H9 (cell line): ENCODE results near the gene HOXD11. TPM values are rescaled to one million over a fixed set of nuclear protein-coding genes. Genes with fewer than 3 reads are reported as not detected.

Experiments used
- DNase-seq: peaks from one replicate; pipeline ENCODE4 v3.0.0-alpha.2; 2017
- H2AFZ ChIP-seq: one replicate; pipeline ENCODE4 v1.6.1; 2013; ENCODE audit warnings: mild to moderate bottlenecking, low read length, control low read depth, moderate library complexity
- H2AK5ac ChIP-seq: 2 replicates; pipeline ENCODE4 v1.6.1; 2013; ENCODE audit warnings: low read length, control low read depth, mixed read lengths; ENCODE audit not compliant: insufficient read length
- H2BK120ac ChIP-seq: one replicate; pipeline ENCODE4 v1.6.1; 2013; ENCODE audit warnings: low read depth, mild to moderate bottlenecking, low read length, control low read depth, inconsistent platforms; ENCODE audit not compliant: poor library complexity, severe bottlenecking
- H2BK12ac ChIP-seq: 2 replicates; pipeline ENCODE4 v1.6.1; 2013; ENCODE audit warnings: low read length, control low read depth, mixed read lengths, low read depth; ENCODE audit not compliant: insufficient read length
- H2BK15ac ChIP-seq: 2 replicates; pipeline ENCODE4 v1.6.1; 2013; ENCODE audit warnings: low read depth, low read length, control low read depth
- H2BK20ac ChIP-seq: one replicate; pipeline ENCODE4 v1.6.1; 2013; ENCODE audit warnings: low read depth, mild to moderate bottlenecking, low read length, control low read depth, inconsistent platforms; ENCODE audit not compliant: poor library complexity, severe bottlenecking
- H2BK5ac ChIP-seq: 2 replicates; pipeline ENCODE4 v1.6.1; 2013; ENCODE audit warnings: low read length, control low read depth, mixed read lengths; ENCODE audit not compliant: insufficient read length
- H3K14ac ChIP-seq: 2 replicates; pipeline ENCODE4 v1.6.1; 2013; ENCODE audit warnings: low read length, control low read depth; ENCODE audit not compliant: insufficient read depth
- H3K18ac ChIP-seq: 2 replicates; pipeline ENCODE4 v1.6.1; 2013; ENCODE audit warnings: low read depth, mild to moderate bottlenecking, mixed read lengths, low read length, control low read depth; ENCODE audit not compliant: insufficient read length
- H3K23ac ChIP-seq: 2 replicates; pipeline ENCODE4 v1.6.1; 2013; ENCODE audit warnings: low read length, control low read depth, mixed read lengths, low read depth; ENCODE audit not compliant: insufficient read length
- H3K23me2 ChIP-seq: 2 replicates; pipeline ENCODE4 v1.6.1; 2013; ENCODE audit warnings: low read depth, mild to moderate bottlenecking, mixed read lengths, low read length, control low read depth; ENCODE audit not compliant: insufficient read length, poor library complexity, severe bottlenecking
- H3K27ac ChIP-seq: 2 replicates; pipeline ENCODE4 v1.5.1; 2013; ENCODE audit warnings: low read length, control low read depth, mixed read lengths, low read depth; ENCODE audit not compliant: insufficient read length
- H3K27me3 ChIP-seq: 2 replicates; pipeline ENCODE4 v1.6.1; 2013; ENCODE audit warnings: low read length, control low read depth, inconsistent platforms; ENCODE audit not compliant: insufficient read depth
- H3K4ac ChIP-seq: 2 replicates; pipeline ENCODE4 v1.6.1; 2013; ENCODE audit warnings: low read depth, mild to moderate bottlenecking, control low read depth, inconsistent platforms, low read length, moderate library complexity
- H3K4me1 ChIP-seq: 2 replicates; pipeline ENCODE4 v1.6.1; 2013; ENCODE audit warnings: low read length, control low read depth, inconsistent platforms; ENCODE audit not compliant: insufficient read depth
- H3K4me2 ChIP-seq: 2 replicates; pipeline ENCODE4 v1.6.1; 2013; ENCODE audit warnings: low read length, control low read depth, mixed read lengths; ENCODE audit not compliant: insufficient read length, insufficient read depth
- H3K56ac ChIP-seq: 2 replicates; pipeline ENCODE4 v1.6.1; 2013; ENCODE audit warnings: low read depth, mild to moderate bottlenecking, mixed read lengths, low read length, control low read depth; ENCODE audit not compliant: insufficient read length
- H3K79me1 ChIP-seq: 2 replicates; pipeline ENCODE4 v1.6.1; 2013; ENCODE audit warnings: low read depth, mild to moderate bottlenecking, moderate library complexity, low read length, control low read depth, inconsistent platforms; ENCODE audit not compliant: insufficient read depth, poor library complexity, severe bottlenecking
- H3K79me2 ChIP-seq: 2 replicates; pipeline ENCODE4 v1.6.1; 2013; ENCODE audit warnings: low read length, control low read depth, inconsistent platforms; ENCODE audit not compliant: insufficient read depth
- H3K9ac ChIP-seq: 2 replicates; pipeline ENCODE4 v1.6.1; 2013; ENCODE audit warnings: low read length, control low read depth, mixed read lengths; ENCODE audit not compliant: insufficient read length; ENCODE audit errors: extremely low read depth
- H3K9me3 ChIP-seq: one replicate; pipeline ENCODE4 v1.6.1; 2013; ENCODE audit warnings: low read depth, low read length, inconsistent platforms; ENCODE audit not compliant: control insufficient read depth
- H3T11ph ChIP-seq: one replicate; pipeline ENCODE4 v1.6.1; 2013; ENCODE audit warnings: mild to moderate bottlenecking, low read length, control low read depth, inconsistent platforms
- H4K20me1 ChIP-seq: one replicate; pipeline ENCODE4 v1.6.1; 2013; ENCODE audit not compliant: control insufficient read depth, insufficient read length, insufficient read depth
- H4K5ac ChIP-seq: 2 replicates; pipeline ENCODE4 v1.6.1; 2013; ENCODE audit warnings: low read depth, mild to moderate bottlenecking, mixed read lengths, low read length, control low read depth; ENCODE audit not compliant: insufficient read length
- H4K8ac ChIP-seq: replicated peaks from 2 replicates; pipeline ENCODE4 v1.6.1; 2013; ENCODE audit warnings: low read length, control low read depth, mixed read lengths, low read depth; ENCODE audit not compliant: insufficient read length
- H4K91ac ChIP-seq: 2 replicates; pipeline ENCODE4 v1.6.1; 2013; ENCODE audit warnings: low read depth, mild to moderate bottlenecking, moderate library complexity, mixed read lengths, low read length, control low read depth; ENCODE audit not compliant: insufficient read length
- H3K27ac Mint-ChIP-seq, 3 experiments: 2 replicates in 2 of 3; 3 replicates in 1 of 3; pipeline ENCODE4 v1.8.0; 2020 to 2021; ENCODE audit warnings: mixed read lengths in 3 of 3, mild to moderate bottlenecking in 1 of 3, moderate library complexity in 1 of 3
- H3K27me3 Mint-ChIP-seq: 2 replicates; pipeline ENCODE4 v1.8.0; 2021; ENCODE audit warnings: low read depth, mild to moderate bottlenecking, moderate library complexity, mixed read lengths
- H3K36me3 Mint-ChIP-seq, 3 experiments: 2 replicates in 2 of 3; 3 replicates in 1 of 3; pipeline ENCODE4 v1.8.0; 2020 to 2021; ENCODE audit warnings: low read depth in 3 of 3, mixed read lengths in 3 of 3; ENCODE audit not compliant: insufficient read depth in 1 of 3
- H3K4me1 Mint-ChIP-seq, 2 experiments: 2 replicates each; pipeline ENCODE4 v1.8.0; 2020; ENCODE audit warnings: mixed read lengths in 2 of 2
- H3K4me3 Mint-ChIP-seq, 2 experiments: 2 replicates in 1 of 2; 3 replicates in 1 of 2; pipeline ENCODE4 v1.8.0; 2020 to 2021; ENCODE audit warnings: mild to moderate bottlenecking in 2 of 2, mixed read lengths in 2 of 2, moderate library complexity in 1 of 2
- H3K9me3 Mint-ChIP-seq, 2 experiments: 2 replicates in 1 of 2; 3 replicates in 1 of 2; pipeline ENCODE4 v1.8.0; 2020; ENCODE audit warnings: mild to moderate bottlenecking in 2 of 2, mixed read lengths in 2 of 2, moderate library complexity in 1 of 2
- CTCF ChIP-seq: fragments of 200-600 bp; sonication (generic); conservative IDR thresholded peaks from 3 replicates; pipeline ENCODE4 v1.8.0; 2021; ENCODE audit warnings: antibody characterized with exemption, mild to moderate bottlenecking
- WGBS: extraction: QIAGEN DNeasy Blood & Tissue Kit; methylation state at CpG from one replicate; pipeline ENCODE4 v1.1.7; 2013; ENCODE audit warnings: missing lambda C conversion rate, low lambda C conversion rate, mixed read lengths; ENCODE audit not compliant: insufficient read length; ENCODE audit errors: extremely low coverage; 5-methylcytosine and 5-hydroxymethylcytosine counted together
- total RNA-seq: library from RNA; stranded (reverse); gene quantifications from 2 replicates; pipeline ENCODE4 v1.2.1, GENCODE V29; 2021

HOXD11 gene
- total RNA-seq, 1 experiment from 2014 or later: not detected

GRCh38 chr2:176122052-176122682 lies 15.1 kb downstream of the HOXD11 start:
- H3K56ac ChIP-seq: no peak overlapping the region
- no peak overlapping the region for H2BK5ac ChIP-seq
- no peak overlapping the region for H3K4me2 ChIP-seq
- no peak for TF ChIP-seq CTCF
- H3K9me3 ChIP-seq: no peaks in the 10 kb centered on the region
- H2AFZ ChIP-seq: no peak overlapping the region
- no peak overlapping the region for H3K9ac ChIP-seq
- H3K27ac Mint-ChIP-seq: no peak overlapping the region
- H4K91ac ChIP-seq: no peak overlapping the region
- peaks cover 2% of the 10 kb centered on the region for H3K23me2 ChIP-seq
- H4K5ac ChIP-seq: no peak overlapping the region
- H3K14ac ChIP-seq: no peak overlapping the region
- no peaks in the 10 kb centered on the region; a peak in 1 of 7 replicates for H3K36me3 Mint-ChIP-seq
- H3K79me1 ChIP-seq: no peaks in the 10 kb centered on the region
- no peak overlapping the region for H2AK5ac ChIP-seq
- H3K23ac ChIP-seq: no peak overlapping the region
- H3K18ac ChIP-seq: no peak overlapping the region
- H2BK120ac ChIP-seq: no peak overlapping the region
- H3K9me3 Mint-ChIP-seq: peaks cover 2 to 14% of the 10 kb centered on the region in 2 experiments
- no peaks in the 10 kb centered on the region for H3K79me2 ChIP-seq
- H4K20me1 ChIP-seq: peaks cover 4% of the 10 kb centered on the region
- no peak overlapping the region for H3K27ac ChIP-seq
- no peak overlapping the region for H3T11ph ChIP-seq
- WGBS: no CpG with 5 or more reads among the region's 47 CpGs
- H2BK20ac ChIP-seq: no peak overlapping the region
- no peak overlapping the region for H3K4ac ChIP-seq
- no peak overlapping the region for H4K8ac ChIP-seq
- H2BK15ac ChIP-seq: no peak overlapping the region
- no peak for DNase-seq
- H2BK12ac ChIP-seq: no peak overlapping the region
- H3K4me1 ChIP-seq: no peaks in the 10 kb centered on the region
- H3K4me1 Mint-ChIP-seq: peaks cover 0 to 8% of the 10 kb centered on the region in 2 experiments; a peak in 2 of 4 replicates
- peaks cover 95% of the 10 kb centered on the region for H3K27me3 ChIP-seq
- peak overlapping the region; percentile 45 to 77 for H3K4me3 Mint-ChIP-seq
- peaks cover 99% of the 10 kb centered on the region for H3K27me3 Mint-ChIP-seq
